GM18526 (cell line): ENCODE measurements around the gene PRKCZ.

Source experiments
- POLR2A ChIP-seq: IDR thresholded peaks from 3 replicates; pipeline ENCODE4 v1.6.1; 2011; ENCODE audit not compliant: insufficient read length; ENCODE audit errors: extremely low read depth

The PRKCZ gene

DNA sequence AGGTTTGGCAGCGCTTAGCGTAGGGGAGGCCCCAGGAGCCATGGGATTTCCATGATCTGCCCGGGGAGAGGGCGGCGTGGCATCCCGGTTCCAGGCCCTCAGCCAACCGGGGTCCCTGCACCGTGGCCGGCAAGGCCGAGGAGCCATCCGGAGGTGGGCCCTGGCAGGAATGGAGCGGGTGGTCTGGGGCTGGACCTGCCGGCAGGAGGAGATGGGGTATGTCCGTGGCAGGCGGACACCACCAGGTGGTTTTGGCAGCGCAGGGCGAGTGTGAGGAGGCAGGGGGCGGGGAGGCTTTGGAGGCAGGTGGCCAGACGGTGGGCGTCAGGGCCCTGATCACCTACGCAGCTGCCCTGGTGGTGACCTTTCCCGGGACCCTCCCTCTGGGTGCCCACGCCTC lies 10.3 kb downstream of the PRKCZ start:
- TF ChIP-seq POLR2A, result no peak

DNA sequence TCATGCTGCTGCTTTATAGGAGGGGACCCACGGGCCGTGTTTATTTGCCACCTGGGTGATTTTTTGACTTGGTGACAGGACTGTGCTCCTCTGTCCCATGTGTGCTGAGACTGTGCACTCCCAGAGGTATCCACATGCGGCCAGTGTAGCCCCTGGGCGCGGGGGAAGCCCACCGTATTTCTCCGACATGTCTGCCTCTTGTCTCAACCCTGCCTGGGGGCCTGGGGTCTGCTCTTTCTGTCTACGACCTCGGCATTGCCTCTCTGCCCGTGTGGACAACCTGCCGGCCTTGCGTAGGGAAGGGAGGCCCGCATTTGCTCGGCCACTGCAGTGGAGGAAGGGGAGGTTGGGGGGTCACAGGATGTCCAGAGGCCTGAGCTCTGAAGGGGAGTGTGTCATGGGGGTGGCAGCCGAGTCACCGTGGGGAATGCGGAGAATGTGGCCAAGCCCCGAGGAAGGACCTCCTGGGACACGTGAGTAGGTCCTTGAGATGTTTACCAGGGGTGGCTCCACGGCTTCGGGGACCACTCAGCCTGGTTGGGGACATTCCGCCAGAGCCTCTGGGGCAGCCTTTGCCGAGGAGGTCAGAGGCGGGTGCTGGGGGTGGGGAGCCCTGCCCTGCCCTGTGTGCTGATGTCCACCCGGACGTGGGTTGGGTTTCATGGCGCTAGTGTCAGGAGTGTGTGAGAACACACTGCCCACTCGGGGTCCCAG lies 11.0 kb downstream of the PRKCZ start:
- TF ChIP-seq POLR2A, result no peak

DNA sequence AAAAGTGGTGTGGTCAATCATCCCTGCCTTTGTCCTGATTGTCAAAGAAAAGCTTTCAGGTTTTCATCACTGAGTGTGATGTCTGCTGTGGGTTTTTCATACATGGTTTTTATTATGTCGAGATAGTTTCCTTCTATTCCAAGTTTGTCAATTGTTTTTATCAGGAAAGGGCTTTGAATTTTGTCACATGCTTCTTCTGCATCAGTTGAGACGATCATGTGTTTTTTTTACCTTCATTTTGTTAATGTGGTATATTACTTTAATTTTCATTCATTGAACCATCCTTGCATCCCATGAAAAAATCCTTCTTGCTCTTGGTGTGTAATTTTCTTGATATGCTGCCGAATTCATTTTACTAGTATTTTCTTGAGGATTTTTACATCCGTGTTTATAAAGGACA lies 15.5 kb downstream of the PRKCZ start:
- no peak for TF ChIP-seq POLR2A

DNA sequence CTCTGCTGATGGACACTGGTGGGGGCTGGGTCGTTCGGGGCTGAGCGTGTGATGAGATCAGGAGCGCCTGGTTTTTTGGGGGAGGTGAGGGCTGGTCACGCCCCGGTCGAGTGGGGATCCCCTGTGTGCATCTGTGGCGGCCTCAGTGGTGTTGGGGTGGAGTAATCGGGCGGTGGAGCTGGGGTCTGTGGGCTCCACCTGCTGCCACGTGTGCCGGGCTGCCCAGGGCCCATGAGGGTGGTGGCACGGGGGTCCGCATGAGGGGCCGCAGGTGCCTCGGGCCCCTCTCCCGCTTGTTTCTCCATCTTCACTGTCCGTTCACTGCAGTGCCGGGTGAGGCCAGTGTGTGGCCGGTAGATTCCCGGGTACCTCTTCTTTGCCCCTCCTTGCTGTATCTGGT lies 17.2 kb downstream of the PRKCZ start:
- no peak for TF ChIP-seq POLR2A

DNA sequence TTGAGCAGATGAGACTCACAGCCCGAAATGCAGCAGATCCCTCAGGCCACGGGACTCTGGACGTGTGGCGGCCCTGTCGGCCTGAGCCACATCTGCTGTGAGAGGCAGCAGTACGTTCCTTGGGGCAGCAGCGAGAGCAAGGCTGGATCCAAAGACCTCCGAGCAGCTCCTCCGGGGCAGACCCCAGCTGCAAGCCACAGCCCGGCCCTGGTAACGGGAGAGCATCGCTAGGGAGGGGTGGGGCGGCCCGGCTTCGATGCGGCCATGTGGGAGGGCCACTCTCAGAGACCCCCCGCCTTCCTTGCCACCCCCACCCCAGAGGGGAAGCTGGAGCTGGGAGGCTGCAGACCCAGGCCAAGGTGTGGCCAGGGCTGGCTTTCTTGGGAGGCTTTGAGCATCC lies 17.8 kb downstream of the PRKCZ start:
- TF ChIP-seq POLR2A, result no peak

DNA sequence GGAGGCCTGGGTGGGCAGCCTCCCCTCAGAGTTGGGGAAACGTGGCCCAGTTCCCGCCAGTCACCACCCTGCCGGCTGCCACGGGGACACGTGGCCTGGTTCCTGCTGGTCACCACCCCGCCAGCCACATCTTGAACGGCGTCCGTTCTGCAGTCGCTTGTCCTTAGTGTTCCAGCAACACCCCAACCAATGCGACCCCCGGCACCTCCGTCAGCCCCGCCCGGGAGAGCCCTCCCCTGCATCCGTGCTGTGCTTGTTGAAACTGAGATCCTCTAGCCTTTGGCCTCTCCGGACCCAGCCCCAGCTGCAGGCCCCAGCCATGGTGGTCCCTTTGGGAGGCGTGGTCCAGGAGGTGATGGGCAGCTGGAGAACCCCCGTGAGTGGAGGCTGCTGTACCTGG lies 18.7 kb downstream of the PRKCZ start:
- no peak for TF ChIP-seq POLR2A

DNA sequence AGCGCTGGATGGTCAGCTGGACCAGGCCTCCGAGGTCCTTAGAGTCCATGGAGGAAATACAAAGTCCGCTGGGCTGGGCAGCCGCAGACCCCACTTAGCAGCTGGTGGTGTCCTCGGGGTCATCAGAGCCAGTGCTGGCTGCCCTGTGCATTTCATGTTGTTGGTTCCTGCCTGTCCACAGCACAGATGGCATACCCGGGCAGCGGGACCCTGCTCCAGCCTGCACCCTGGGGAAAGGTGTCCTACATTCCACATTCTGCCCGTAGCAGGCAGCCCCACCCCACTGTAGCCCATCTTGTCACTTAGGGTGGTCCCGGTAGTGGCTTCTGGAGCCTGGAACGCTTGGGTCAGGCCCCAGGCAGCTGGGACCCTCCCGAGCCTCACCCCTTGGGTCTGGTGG lies 19.8 kb downstream of the PRKCZ start:
- no peak for TF ChIP-seq POLR2A

DNA sequence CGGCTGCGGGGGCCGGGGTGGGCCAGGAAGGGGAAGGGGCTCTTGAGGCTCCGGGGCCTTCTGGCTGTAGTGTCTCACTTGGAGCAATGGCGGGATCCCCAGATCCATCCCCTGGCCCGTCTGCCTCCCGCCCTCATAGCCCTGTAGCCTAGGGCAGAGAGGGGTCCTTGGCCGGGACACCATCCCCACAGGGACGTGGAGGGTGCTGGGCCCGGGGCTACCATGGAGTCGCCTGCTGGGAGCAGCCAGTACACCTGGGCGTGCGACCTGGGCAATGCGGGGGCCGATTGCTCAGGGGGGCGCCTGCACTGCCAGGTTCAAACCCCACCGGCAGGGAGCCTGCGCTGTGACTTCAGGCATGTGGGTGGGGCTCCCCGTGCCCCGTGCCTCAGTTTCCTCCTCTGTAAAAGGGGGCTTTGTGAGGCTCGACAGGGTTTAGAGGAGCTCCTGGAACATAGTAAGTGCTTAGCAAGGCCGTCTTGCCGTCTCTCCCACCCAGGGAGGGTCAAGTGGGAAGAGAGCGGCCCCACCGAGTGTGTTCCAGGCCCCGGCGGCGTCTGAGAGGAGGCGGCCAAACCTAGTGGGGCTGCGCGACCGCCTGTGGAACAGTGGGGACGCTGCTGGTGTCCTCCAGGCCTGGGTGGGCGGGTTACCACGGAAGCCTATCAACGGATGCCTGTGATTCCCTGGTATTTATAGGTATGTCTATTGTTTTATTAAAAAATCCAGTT lies 20.8 kb downstream of the PRKCZ start:
- no peak for TF ChIP-seq POLR2A

DNA sequence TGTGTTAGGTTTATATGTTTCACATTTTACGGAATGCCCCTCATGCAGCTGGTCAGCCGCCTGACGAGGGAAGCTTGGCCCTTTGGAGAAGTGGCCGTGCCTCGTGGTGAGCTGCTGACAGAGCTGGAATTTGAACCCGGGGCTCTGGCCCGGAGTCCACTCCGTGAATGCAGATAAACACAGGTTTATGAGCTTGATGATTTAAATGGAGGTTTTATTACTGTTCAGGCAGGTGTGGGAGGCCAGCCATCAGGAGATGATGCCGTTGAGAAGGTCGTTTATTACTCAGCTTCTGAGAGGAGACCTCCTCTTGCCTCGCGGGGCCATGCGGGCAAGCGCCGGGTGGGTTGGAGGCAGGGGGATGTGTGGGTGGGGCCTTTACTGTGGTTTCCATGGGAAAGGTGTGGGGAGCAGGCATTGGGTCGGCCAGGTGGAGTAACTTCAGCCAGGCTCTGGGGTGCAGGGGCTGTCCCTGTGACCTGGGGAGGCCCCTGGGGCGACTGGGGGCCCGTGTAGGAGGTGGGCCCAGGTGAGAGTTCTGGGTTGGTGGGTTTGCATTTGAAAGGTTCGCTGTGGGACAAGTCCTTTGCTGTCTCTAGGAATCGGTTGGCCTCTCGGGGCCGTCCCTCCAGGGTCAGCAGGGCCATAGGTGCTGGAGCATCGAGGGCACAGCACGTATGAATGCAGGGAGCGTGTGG lies 22.0 kb downstream of the PRKCZ start:
- no peak for TF ChIP-seq POLR2A

DNA sequence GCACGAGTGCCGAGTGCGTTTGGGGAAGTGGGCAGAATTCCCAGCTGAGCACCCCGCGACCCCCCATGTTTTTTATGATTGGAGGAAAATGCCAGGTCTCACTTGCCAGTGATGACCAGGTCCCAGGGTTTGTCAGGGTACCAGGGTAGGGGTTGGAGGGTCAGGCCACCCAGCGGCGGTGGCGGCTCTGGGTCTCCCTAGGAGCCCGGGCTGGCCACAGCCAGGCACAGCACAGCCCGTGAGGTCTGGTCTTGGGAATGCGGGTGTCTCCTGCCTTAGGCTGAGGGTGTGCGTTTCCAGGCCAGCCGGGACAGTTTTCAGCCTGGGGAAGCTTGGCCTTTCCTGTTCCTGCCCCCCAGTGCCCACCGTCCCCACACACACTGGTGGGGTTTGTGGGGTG lies 22.7 kb downstream of the PRKCZ start:
- no peak for TF ChIP-seq POLR2A

DNA sequence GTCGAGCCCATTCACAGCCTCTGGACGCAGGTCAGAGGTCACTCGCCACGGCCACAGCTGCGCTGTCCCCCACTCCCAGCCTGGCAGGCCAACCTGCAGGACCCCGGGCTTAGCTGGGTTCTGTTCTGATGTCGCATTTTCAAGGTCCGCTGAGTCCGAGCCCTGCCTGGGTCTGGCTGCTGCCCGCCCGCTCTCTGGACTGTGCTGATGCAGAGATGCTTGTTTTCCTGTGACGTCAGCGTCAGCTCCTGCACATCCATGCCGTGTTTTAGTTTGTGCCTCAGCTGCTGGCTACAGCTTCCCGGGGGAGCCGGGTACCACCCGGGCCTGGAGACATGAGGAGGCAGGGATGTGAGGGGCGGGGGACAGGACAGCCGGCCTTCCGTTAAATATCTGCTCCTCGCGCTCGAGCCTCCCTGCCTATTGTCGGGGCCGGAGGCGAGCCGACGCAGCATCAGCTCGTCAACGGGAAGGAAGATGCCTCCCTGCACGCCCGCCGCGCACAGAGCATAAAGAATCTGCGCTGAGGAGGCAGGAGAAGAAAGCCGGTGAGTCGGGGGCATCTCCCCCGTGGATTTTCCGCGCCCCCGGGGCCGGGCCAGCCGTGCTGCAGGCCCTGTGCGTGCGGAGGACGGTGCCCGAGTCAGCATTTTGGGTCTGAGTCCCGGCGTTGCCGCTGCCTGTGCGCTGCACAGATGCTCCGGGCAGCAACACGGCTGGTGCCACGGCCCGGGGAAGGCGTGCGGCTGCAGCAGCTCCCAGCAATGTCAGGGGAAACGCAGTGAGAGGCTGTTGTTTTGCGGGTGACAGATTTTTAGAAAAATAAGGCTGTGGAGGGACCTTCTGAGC lies 23.4 kb downstream of the PRKCZ start:
- TF ChIP-seq POLR2A, result no peak

DNA sequence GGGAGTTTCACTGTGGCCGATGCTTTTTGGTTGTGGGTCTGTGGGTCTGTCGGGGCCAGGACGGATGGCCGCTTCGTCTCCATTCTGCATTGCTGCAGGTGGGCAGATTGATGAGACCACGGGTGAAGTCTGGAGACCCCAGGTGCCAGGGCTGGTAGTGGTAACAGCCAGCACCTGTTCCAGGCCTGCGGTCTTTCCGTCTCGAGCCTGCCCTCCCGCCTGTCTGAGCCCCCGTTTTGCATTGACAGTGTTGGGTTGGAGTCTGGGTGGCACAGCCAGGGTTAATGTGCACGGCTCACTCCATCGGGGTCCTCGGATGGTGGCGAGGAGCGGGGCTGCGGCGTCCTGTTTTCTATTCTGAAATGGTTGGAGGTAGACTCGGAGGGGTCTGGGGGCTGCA lies 24.2 kb downstream of the PRKCZ start:
- TF ChIP-seq POLR2A, result no peak

DNA sequence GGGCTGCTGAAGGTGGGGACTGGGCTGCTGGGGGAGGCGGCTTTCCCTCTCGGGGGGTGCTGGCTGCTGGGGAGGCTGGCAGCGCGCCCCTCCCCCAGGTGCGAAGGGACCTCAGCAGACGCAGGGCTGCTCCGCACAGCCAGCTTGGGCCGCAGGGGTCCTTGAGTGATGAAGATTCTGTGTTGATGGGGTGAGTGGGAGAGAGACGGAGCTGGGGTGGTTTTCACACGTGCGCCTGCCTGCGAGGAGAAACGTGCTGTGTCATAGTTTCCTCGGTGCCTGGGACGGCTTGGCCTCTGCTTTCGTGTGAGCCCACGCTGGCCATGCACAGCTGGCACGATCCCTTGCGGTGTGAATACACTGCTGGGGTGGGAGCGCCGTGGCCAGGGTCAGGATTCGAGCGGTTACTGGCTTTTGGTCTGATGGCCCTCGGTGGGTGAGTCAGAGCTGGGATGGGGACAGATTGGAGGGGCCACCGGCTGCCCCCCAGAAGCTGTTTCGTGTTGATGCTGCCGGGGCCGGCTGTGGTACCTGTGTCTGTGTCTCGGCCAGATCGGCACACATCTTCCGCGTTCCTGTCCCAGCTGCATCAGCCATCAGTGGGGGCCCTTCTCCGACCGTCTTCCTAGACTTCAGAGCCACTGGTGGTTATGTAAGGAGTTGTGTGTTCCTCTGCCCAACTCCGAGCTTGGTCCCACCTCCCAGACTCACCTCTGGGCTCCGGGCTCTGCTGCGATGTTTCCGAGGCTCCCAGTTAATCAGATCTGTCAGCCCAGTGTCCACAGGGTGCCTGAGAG lies 24.9 kb downstream of the PRKCZ start:
- no peak for TF ChIP-seq POLR2A

DNA sequence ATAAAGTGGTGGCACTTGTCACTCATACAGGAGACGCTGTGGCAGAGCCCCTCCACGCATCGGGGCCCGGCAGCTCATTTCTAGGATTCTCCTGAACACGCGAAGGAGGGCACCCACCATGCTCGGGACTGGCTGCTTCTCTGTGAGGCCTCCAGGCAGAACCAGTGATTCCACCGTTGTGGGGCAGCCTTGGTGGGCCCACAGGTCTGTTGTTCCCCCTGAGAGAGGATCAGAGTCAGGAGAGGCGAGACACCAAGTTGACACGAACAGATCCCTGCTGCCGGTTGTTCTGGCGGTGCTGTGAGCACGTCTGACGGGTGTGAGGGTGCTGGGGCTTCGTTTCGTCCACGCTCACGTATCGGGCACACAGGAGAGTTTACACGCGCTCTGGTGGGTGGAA lies 26.6 kb downstream of the PRKCZ start:
- TF ChIP-seq POLR2A, result no peak

DNA sequence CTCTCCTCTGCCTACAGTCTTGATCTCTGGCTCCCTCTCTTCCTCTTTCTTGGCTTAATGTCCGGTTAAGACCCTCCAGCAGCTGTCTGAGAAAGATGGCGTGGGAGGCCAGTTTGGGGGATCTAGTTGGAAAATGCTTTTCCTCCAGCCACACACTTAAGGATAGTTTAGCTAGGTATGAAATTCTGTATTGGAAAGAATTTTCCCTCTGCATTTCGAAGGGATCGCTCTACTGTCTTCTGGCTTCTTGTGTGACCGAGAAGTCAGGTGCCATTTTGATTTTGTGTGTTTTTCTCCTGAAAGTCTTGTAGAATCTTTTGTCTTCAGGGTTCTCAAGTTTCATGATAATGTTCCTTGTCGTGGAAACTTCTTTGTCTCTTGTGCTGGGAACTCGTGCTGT lies 28.0 kb downstream of the PRKCZ start:
- TF ChIP-seq POLR2A, result no peak
